IPS-15b (cell line): ENCODE data around the gene BCKDHA.
A peak's percentile ranks its signal among the peaks of the same experiment; 100 is the strongest.

Experiments used
- H3K27me3 ChIP-seq: one replicate; pipeline ENCODE4 v1.6.1; 2013; ENCODE audit warnings: low read length; ENCODE audit not compliant: control insufficient read depth, insufficient read depth
- H3K36me3 ChIP-seq: one replicate; pipeline ENCODE4 v1.6.1; 2013; ENCODE audit warnings: low read length; ENCODE audit not compliant: control insufficient read depth, insufficient read depth
- H3K4me1 ChIP-seq: one replicate; pipeline ENCODE4 v1.6.1; 2013; ENCODE audit warnings: mild to moderate bottlenecking, low read length; ENCODE audit not compliant: control insufficient read depth, insufficient read depth
- H3K4me3 ChIP-seq: one replicate; pipeline ENCODE4 v1.5.1; 2013; ENCODE audit warnings: low read depth, low read length
- H3K9ac ChIP-seq: one replicate; pipeline ENCODE4 v1.6.1; 2013; ENCODE audit warnings: low read depth, mild to moderate bottlenecking, low read length
- H3K9me3 ChIP-seq: one replicate; pipeline ENCODE4 v1.6.1; 2013; ENCODE audit warnings: mild to moderate bottlenecking, low read length; ENCODE audit not compliant: control insufficient read depth, insufficient read depth

BCKDHA gene

DNA sequence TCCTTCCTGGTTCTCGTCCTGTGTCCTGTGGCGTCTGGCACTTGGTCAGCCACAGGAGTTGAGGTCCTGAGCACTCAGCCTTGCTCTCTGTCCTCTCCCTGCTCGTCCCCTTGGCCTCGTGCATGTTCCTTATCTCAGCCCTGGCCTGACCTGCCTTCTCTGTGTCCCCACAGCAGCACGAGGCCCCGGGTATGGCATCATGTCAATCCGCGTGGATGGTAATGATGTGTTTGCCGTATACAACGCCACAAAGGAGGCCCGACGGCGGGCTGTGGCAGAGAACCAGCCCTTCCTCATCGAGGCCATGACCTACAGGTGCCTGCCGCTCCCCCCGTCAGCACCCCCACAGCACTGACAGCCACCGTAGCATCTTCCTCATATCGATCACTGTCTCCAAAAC is 24.8 kb downstream of the BCKDHA start:
- H3K9me3 ChIP-seq, result no peaks in the 10 kb centered on the region
- H3K4me1 ChIP-seq, result peaks cover 3% of the 10 kb centered on the region
- H3K36me3 ChIP-seq, result peaks cover 34% of the 10 kb centered on the region
- no peak overlapping the region for H3K9ac ChIP-seq
- H3K27me3 ChIP-seq, result no peaks in the 10 kb centered on the region
- no peak overlapping the region for H3K4me3 ChIP-seq

DNA sequence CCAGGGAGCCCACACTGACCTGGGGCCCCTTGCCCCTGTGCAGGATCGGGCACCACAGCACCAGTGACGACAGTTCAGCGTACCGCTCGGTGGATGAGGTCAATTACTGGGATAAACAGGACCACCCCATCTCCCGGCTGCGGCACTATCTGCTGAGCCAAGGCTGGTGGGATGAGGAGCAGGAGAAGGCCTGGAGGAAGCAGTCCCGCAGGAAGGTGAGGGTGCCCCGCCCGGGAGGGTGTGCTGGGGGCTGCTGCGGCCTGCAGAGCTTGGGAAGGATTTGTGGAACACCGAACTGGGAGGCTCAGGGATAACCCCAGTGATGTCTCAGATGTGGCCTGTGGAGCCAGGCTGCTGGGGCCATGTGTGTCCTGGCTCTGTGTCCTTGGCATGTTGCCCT is 25.3 kb downstream of the BCKDHA start:
- no peaks in the 10 kb centered on the region for H3K9me3 ChIP-seq
- H3K4me3 ChIP-seq, result no peak overlapping the region
- H3K9ac ChIP-seq, result no peak overlapping the region
- H3K27me3 ChIP-seq, result no peaks in the 10 kb centered on the region
- peaks cover 34% of the 10 kb centered on the region for H3K36me3 ChIP-seq
- H3K4me1 ChIP-seq, result peaks cover 3% of the 10 kb centered on the region

DNA sequence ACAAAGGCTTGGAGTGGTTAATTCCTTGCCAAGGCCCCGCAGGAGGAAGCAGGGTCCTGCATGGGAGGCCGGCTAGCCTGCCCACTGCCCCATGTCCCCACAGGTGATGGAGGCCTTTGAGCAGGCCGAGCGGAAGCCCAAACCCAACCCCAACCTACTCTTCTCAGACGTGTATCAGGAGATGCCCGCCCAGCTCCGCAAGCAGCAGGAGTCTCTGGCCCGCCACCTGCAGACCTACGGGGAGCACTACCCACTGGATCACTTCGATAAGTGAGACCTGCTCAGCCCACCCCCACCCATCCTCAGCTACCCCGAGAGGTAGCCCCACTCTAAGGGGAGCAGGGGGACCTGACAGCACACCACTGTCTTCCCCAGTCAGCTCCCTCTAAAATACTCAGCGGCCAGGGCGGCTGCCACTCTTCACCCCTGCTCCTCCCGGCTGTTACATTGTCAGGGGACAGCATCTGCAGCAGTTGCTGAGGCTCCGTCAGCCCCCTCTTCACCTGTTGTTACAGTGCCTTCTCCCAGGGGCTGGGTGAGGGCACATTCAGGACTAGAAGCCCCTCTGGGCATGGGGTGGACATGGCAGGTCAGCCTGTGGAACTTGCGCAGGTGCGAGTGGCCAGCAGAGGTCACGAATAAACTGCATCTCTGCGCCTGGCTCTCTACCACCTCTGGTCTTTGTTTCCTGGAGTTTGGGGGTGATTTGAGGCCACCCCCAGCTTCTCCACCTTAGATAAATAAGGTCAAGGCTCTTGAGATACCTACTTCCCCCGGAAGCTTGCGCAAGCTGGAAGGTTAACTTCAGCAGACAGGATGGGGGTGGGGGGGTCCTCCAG is 26.9 kb downstream of the BCKDHA start:
- Histone ChIP-seq H3K36me3 (peaks cover 31% of the 10 kb centered on the region), H3K4me1 (peaks cover 3% of the 10 kb centered on the region), H3K4me3 (no peak overlapping the region), H3K27me3 (no peaks in the 10 kb centered on the region), H3K9me3 (no peaks in the 10 kb centered on the region), H3K9ac (no peak overlapping the region)

DNA sequence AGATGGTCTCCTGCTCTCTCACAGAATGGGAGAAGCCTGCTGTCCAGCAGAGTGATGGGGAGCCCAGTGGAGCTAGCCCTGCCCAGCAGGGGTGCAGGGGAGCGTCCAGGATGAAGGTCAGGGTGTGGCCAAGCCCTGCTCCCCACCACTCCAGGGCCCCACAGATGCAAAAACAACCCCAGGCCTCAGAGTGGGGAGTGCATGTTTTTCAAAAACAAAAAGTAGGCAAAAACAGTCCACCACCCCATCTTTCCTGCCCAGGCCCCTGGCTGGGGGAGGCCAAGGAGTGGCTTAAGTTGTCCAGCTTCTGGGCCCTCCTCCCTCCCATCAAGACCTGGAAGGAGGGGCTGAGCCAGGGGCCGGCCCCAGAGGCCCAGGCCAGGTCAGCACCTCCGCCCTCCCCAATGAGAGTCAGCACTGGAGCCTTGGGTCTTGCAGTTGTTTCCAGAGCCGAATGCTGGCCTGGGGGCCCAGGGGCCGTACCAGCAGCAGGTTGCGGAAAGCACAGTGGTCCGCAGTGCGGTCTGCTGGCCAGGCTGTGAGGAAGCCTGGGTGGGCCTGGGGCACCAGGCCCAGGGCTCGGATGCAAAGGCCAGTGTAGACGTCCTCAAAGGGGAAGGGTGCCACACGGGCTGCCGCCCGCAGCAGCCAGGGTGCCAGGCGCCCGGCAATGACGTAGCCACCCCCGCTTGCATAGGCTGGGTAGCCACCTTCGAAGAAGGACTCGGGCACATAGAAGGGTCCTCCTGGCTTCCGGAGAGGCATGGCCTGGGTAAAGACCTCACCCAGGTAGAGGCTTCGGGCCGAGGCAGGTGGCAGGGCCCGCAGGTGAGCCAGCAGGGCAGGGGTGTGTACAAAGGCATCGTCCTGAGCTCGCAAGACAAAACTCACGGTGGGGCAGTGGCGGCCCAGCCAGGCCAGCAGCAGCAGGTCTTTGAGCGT is 27.8 kb downstream of the BCKDHA start:
- Histone ChIP-seq H3K36me3 (peaks cover 26% of the 10 kb centered on the region), H3K27me3 (no peaks in the 10 kb centered on the region), H3K4me3 (no peak overlapping the region), H3K9ac (no peak overlapping the region), H3K9me3 (no peaks in the 10 kb centered on the region), H3K4me1 (peaks cover 3% of the 10 kb centered on the region)

DNA sequence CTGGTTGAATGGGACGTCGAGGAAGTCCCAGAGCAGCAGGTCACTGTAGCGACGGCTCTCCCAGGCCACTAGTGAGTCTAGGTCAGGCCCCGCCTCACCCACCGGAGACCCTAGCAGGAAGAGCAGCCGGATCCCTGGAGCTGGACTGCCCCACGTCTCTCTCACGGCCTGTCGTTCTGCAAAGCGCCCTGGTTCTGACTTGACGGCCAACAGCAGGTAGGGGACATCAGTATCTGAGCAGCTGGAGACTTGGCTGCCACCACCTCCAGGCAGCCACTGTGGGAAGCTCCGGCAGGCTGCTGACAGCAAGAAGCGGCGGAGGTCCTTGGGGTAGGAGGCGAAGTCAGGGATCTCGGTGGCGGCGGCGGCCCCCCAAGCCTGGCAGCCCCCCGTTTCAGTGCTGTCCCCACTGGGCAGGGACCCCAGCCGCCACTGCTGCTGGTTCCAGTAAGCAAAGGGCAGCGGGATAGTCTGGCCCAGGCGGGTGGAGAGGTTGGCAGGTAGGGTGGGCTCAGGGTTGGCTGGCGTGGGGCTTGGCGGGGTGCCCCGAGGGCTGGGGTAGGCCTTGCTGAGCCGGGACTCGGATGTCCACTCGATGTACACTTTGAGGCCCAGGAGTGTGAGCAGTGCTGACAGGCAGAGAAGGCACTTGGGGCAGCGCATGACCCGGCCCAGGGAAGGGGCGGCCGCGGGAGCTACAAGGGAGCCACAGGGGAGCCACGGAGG is 28.7 kb downstream of the BCKDHA start:
- peak overlapping the region; percentile 77 for H3K9ac ChIP-seq
- H3K9me3 ChIP-seq, result no peaks in the 10 kb centered on the region
- peaks cover 3% of the 10 kb centered on the region for H3K4me1 ChIP-seq
- H3K36me3 ChIP-seq, result peaks cover 29% of the 10 kb centered on the region
- no peaks in the 10 kb centered on the region for H3K27me3 ChIP-seq
- peak overlapping the region; percentile 50 for H3K4me3 ChIP-seq

DNA sequence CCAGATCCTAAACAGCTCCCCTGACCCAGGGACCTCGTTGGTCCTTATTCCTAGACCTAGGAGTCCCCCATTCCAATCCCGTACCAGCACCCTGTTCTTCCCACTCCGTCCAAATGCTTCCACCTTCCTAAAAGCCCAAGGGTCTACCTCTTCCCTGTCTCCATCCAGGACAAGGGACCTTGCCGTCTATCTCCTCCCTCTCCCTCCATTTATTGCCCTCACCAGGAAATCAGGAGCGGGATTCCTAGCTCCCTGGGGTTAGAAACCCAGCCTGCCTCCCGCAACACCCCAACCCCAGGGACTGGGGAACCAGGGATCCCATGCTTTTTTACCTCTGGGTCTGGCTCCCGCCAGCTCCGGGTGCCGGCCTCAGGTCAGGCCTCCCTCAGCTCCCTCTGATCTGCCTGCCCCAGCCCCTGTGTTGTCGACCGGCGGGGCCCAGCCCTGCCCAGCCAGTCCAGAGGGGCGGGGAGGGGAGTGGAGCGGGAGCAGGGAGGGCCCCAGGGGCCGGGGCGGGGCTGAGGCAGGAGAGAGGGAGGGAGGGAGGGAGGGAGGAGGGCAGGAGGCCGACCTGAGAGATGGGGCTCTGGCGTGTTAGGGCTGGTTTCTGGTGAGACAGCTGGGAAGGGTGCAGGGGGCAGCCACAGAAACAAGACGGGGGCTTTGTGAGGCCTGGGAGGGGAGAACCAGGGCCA is 29.5 kb downstream of the BCKDHA start, which contains the start of gene B3GNT8:
TSS of gene B3GNT8 (minus strand) at position 423 of the 695 bp plus-strand sequence. CDS start 596 bp downstream, outside the sequence.
- Histone ChIP-seq H3K4me1 (peaks cover 3% of the 10 kb centered on the region), H3K9me3 (no peaks in the 10 kb centered on the region), H3K27me3 (no peaks in the 10 kb centered on the region), H3K4me3 (peak within 1 kb of the TSS; percentile 50), H3K9ac (peak within 1 kb of the TSS; percentile 77), H3K36me3 (peaks cover 34% of the 10 kb centered on the region)

DNA sequence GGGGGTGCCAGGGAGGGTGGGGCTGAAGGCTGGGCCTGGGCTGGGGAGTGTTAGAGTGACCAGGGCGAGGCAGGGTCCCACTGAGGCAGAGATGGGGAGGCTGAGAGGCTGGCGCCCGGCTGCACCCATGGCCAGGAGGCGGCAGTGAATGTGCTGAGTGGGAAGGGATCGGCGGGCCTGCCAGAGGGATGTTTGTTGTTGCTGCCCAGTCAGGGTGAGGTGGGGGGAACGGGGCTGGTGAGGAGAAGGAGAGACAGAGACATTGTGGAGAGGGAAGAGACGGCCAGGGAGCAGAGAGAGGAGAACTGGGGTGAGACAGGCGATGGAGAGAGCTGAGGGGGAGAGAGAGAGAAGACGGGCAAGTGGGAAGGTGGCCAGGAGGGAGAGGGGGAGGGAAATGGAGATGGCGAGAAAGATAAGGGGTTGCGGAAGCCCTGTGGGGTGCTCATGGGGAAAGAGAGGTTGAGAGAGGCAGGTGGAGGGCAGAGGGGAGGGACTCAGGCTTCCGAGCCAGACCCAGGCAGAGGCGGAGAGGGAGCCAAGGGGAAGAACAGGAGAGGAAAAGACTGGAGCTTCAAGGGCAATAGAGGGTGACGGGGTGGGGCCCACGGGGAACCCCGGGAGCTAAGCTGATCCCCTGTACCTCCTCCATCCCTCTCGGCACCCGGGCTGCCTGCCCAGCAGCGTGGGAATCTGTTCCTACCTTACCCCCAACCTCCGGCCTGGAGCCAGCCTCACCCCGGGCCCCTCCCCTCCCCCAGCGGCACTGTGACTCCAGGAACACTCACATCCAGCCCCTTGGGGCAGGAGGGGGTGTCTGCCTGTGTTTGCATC is 30.2 kb downstream of the BCKDHA start:
- peak overlapping the region; percentile 50 for H3K4me3 ChIP-seq
- no peaks in the 10 kb centered on the region for H3K9me3 ChIP-seq
- H3K36me3 ChIP-seq, result peaks cover 32% of the 10 kb centered on the region
- peaks cover 3% of the 10 kb centered on the region for H3K4me1 ChIP-seq
- H3K27me3 ChIP-seq, result no peaks in the 10 kb centered on the region
- peak overlapping the region; percentile 29 for H3K9ac ChIP-seq

DNA sequence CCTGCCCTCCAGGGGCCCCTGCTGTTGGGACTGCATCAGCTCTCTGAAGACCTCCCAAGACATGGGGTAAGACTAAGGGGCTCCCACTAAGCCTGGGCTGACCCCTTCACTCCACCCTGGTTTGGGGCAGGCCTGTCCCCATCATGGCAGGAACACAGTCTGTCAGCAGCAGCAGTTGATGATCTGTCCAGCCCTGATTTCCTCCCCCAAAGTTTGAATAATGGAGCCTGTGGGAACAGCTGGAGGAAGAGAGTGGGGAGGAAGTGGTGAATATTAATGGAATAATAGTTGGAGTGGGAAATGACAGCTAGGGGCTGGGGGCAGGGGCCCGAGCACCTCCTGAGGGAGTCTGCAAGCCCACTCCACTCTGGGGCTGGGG is 30.9 kb downstream of the BCKDHA start:
- Histone ChIP-seq H3K4me1 (peaks cover 3% of the 10 kb centered on the region), H3K9ac (no peak overlapping the region), H3K4me3 (peak overlapping the region; percentile 50), H3K9me3 (no peaks in the 10 kb centered on the region), H3K36me3 (peaks cover 31% of the 10 kb centered on the region), H3K27me3 (no peaks in the 10 kb centered on the region)

DNA sequence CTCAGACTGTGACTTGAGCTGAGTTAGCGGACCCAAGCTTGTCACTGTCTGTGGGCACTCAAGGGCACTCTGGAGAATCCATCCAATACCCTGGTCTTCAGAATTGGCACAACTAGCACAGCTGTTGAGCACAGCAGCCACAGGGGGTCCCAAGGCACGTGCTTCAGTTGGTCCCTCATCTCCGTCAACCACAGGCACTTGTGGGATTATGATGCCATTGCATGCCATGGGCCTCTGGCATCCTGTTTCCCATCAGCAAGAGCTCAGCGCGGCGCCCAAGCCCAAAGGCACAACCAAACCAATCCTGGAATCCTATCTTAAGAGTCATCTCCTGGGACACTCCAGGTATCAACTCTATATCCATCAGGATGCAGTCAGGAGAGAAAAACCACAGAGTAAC is 33.3 kb downstream of the BCKDHA start:
- Histone ChIP-seq H3K4me3 (no peak overlapping the region), H3K27me3 (no peaks in the 10 kb centered on the region), H3K36me3 (peaks cover 22% of the 10 kb centered on the region), H3K4me1 (peaks cover 3% of the 10 kb centered on the region), H3K9me3 (no peaks in the 10 kb centered on the region), H3K9ac (no peak overlapping the region)
